ENCODE measurements around the gene GSTM4.
"Not testable (repeated sequence)": the region's sequence is repeated elsewhere in the genome, so short reads cannot be mapped to it uniquely, and the experiment has no call there.

DNA sequence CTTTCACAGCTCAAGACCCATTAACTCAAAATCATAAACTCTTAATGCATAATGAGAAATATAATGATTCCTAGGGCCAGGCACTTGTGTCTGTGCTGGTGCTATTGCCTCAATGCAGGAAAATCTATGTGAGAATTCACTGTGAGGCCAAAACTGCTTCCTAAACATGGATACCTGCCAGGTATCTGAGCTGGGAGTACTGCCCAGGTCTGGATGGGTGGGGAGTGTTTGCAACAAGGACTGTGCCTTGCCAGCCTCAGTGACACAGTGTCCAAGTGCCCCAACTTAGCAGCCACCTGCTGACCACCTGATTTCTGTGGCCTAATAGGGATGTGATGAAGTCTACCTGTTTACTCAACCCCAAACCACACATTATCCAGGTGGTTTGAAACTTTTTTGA lies 53.9 kb downstream of the GSTM4 start:
- not testable (repeated sequence) for TF ChIP-seq CTCF (IDR thresholded peaks at IDR 0.05; ENCODE audit: poor library complexity); EZH2 (IDR thresholded peaks at IDR 0.05; ENCODE audit: borderline replicate concordance)

Data from hepatocyte (in vitro differentiated cells).